H9 (cell line): ENCODE data around the gene FHIP2A. TPM values are rescaled to one million over a fixed set of nuclear protein-coding genes. Genes with fewer than 3 reads are reported as not detected.

Experiments used
- DNase-seq: peaks from one replicate; pipeline ENCODE4 v3.0.0-alpha.2; 2017
- H2AFZ ChIP-seq: one replicate; pipeline ENCODE4 v1.6.1; 2013; ENCODE audit warnings: mild to moderate bottlenecking, low read length, control low read depth, moderate library complexity
- H2AK5ac ChIP-seq: 2 replicates; pipeline ENCODE4 v1.6.1; 2013; ENCODE audit warnings: low read length, control low read depth, mixed read lengths; ENCODE audit not compliant: insufficient read length
- H2BK120ac ChIP-seq: one replicate; pipeline ENCODE4 v1.6.1; 2013; ENCODE audit warnings: low read depth, mild to moderate bottlenecking, low read length, control low read depth, inconsistent platforms; ENCODE audit not compliant: poor library complexity, severe bottlenecking
- H2BK12ac ChIP-seq: 2 replicates; pipeline ENCODE4 v1.6.1; 2013; ENCODE audit warnings: low read length, control low read depth, mixed read lengths, low read depth; ENCODE audit not compliant: insufficient read length
- H2BK15ac ChIP-seq: 2 replicates; pipeline ENCODE4 v1.6.1; 2013; ENCODE audit warnings: low read depth, low read length, control low read depth
- H2BK20ac ChIP-seq: one replicate; pipeline ENCODE4 v1.6.1; 2013; ENCODE audit warnings: low read depth, mild to moderate bottlenecking, low read length, control low read depth, inconsistent platforms; ENCODE audit not compliant: poor library complexity, severe bottlenecking
- H2BK5ac ChIP-seq: 2 replicates; pipeline ENCODE4 v1.6.1; 2013; ENCODE audit warnings: low read length, control low read depth, mixed read lengths; ENCODE audit not compliant: insufficient read length
- H3K14ac ChIP-seq: 2 replicates; pipeline ENCODE4 v1.6.1; 2013; ENCODE audit warnings: low read length, control low read depth; ENCODE audit not compliant: insufficient read depth
- H3K18ac ChIP-seq: 2 replicates; pipeline ENCODE4 v1.6.1; 2013; ENCODE audit warnings: low read depth, mild to moderate bottlenecking, mixed read lengths, low read length, control low read depth; ENCODE audit not compliant: insufficient read length
- H3K23ac ChIP-seq: 2 replicates; pipeline ENCODE4 v1.6.1; 2013; ENCODE audit warnings: low read length, control low read depth, mixed read lengths, low read depth; ENCODE audit not compliant: insufficient read length
- H3K23me2 ChIP-seq: 2 replicates; pipeline ENCODE4 v1.6.1; 2013; ENCODE audit warnings: low read depth, mild to moderate bottlenecking, mixed read lengths, low read length, control low read depth; ENCODE audit not compliant: insufficient read length, poor library complexity, severe bottlenecking
- H3K27ac ChIP-seq: 2 replicates; pipeline ENCODE4 v1.5.1; 2013; ENCODE audit warnings: low read length, control low read depth, mixed read lengths, low read depth; ENCODE audit not compliant: insufficient read length
- H3K27me3 ChIP-seq: 2 replicates; pipeline ENCODE4 v1.6.1; 2013; ENCODE audit warnings: low read length, control low read depth, inconsistent platforms; ENCODE audit not compliant: insufficient read depth
- H3K4ac ChIP-seq: 2 replicates; pipeline ENCODE4 v1.6.1; 2013; ENCODE audit warnings: low read depth, mild to moderate bottlenecking, control low read depth, inconsistent platforms, low read length, moderate library complexity
- H3K4me1 ChIP-seq: 2 replicates; pipeline ENCODE4 v1.6.1; 2013; ENCODE audit warnings: low read length, control low read depth, inconsistent platforms; ENCODE audit not compliant: insufficient read depth
- H3K4me2 ChIP-seq: 2 replicates; pipeline ENCODE4 v1.6.1; 2013; ENCODE audit warnings: low read length, control low read depth, mixed read lengths; ENCODE audit not compliant: insufficient read length, insufficient read depth
- H3K56ac ChIP-seq: 2 replicates; pipeline ENCODE4 v1.6.1; 2013; ENCODE audit warnings: low read depth, mild to moderate bottlenecking, mixed read lengths, low read length, control low read depth; ENCODE audit not compliant: insufficient read length
- H3K79me1 ChIP-seq: 2 replicates; pipeline ENCODE4 v1.6.1; 2013; ENCODE audit warnings: low read depth, mild to moderate bottlenecking, moderate library complexity, low read length, control low read depth, inconsistent platforms; ENCODE audit not compliant: insufficient read depth, poor library complexity, severe bottlenecking
- H3K79me2 ChIP-seq: 2 replicates; pipeline ENCODE4 v1.6.1; 2013; ENCODE audit warnings: low read length, control low read depth, inconsistent platforms; ENCODE audit not compliant: insufficient read depth
- H3K9ac ChIP-seq: 2 replicates; pipeline ENCODE4 v1.6.1; 2013; ENCODE audit warnings: low read length, control low read depth, mixed read lengths; ENCODE audit not compliant: insufficient read length; ENCODE audit errors: extremely low read depth
- H3K9me3 ChIP-seq: one replicate; pipeline ENCODE4 v1.6.1; 2013; ENCODE audit warnings: low read depth, low read length, inconsistent platforms; ENCODE audit not compliant: control insufficient read depth
- H3T11ph ChIP-seq: one replicate; pipeline ENCODE4 v1.6.1; 2013; ENCODE audit warnings: mild to moderate bottlenecking, low read length, control low read depth, inconsistent platforms
- H4K20me1 ChIP-seq: one replicate; pipeline ENCODE4 v1.6.1; 2013; ENCODE audit not compliant: control insufficient read depth, insufficient read length, insufficient read depth
- H4K5ac ChIP-seq: 2 replicates; pipeline ENCODE4 v1.6.1; 2013; ENCODE audit warnings: low read depth, mild to moderate bottlenecking, mixed read lengths, low read length, control low read depth; ENCODE audit not compliant: insufficient read length
- H4K8ac ChIP-seq: replicated peaks from 2 replicates; pipeline ENCODE4 v1.6.1; 2013; ENCODE audit warnings: low read length, control low read depth, mixed read lengths, low read depth; ENCODE audit not compliant: insufficient read length
- H4K91ac ChIP-seq: 2 replicates; pipeline ENCODE4 v1.6.1; 2013; ENCODE audit warnings: low read depth, mild to moderate bottlenecking, moderate library complexity, mixed read lengths, low read length, control low read depth; ENCODE audit not compliant: insufficient read length
- H3K27ac Mint-ChIP-seq, 3 experiments: 2 replicates in 2 of 3; 3 replicates in 1 of 3; pipeline ENCODE4 v1.8.0; 2020 to 2021; ENCODE audit warnings: mixed read lengths in 3 of 3, mild to moderate bottlenecking in 1 of 3, moderate library complexity in 1 of 3
- H3K27me3 Mint-ChIP-seq: 2 replicates; pipeline ENCODE4 v1.8.0; 2021; ENCODE audit warnings: low read depth, mild to moderate bottlenecking, moderate library complexity, mixed read lengths
- H3K36me3 Mint-ChIP-seq, 3 experiments: 2 replicates in 2 of 3; 3 replicates in 1 of 3; pipeline ENCODE4 v1.8.0; 2020 to 2021; ENCODE audit warnings: low read depth in 3 of 3, mixed read lengths in 3 of 3; ENCODE audit not compliant: insufficient read depth in 1 of 3
- H3K4me1 Mint-ChIP-seq, 2 experiments: 2 replicates each; pipeline ENCODE4 v1.8.0; 2020; ENCODE audit warnings: mixed read lengths in 2 of 2
- H3K4me3 Mint-ChIP-seq, 2 experiments: 2 replicates in 1 of 2; 3 replicates in 1 of 2; pipeline ENCODE4 v1.8.0; 2020 to 2021; ENCODE audit warnings: mild to moderate bottlenecking in 2 of 2, mixed read lengths in 2 of 2, moderate library complexity in 1 of 2
- H3K9me3 Mint-ChIP-seq, 2 experiments: 2 replicates in 1 of 2; 3 replicates in 1 of 2; pipeline ENCODE4 v1.8.0; 2020; ENCODE audit warnings: mild to moderate bottlenecking in 2 of 2, mixed read lengths in 2 of 2, moderate library complexity in 1 of 2
- CTCF ChIP-seq: fragments of 200-600 bp; sonication (generic); conservative IDR thresholded peaks from 3 replicates; pipeline ENCODE4 v1.8.0; 2021; ENCODE audit warnings: antibody characterized with exemption, mild to moderate bottlenecking
- WGBS: extraction: QIAGEN DNeasy Blood & Tissue Kit; methylation state at CpG from one replicate; pipeline ENCODE4 v1.1.7; 2013; ENCODE audit warnings: missing lambda C conversion rate, low lambda C conversion rate, mixed read lengths; ENCODE audit not compliant: insufficient read length; ENCODE audit errors: extremely low coverage; 5-methylcytosine and 5-hydroxymethylcytosine counted together
- total RNA-seq: library from RNA; stranded (reverse); gene quantifications from 2 replicates; pipeline ENCODE4 v1.2.1, GENCODE V29; 2021

FHIP2A gene
- total RNA-seq, 1 experiment from 2014 or later: 14.8 TPM

- no peak overlapping the region for H3K27ac ChIP-seq
- H3K27me3 Mint-ChIP-seq: no peaks in the 10 kb centered on the region
- H4K20me1 ChIP-seq: no peaks in the 10 kb centered on the region
- H2AFZ ChIP-seq: no peak overlapping the region
- TF ChIP-seq CTCF: no peak
- no peak overlapping the region for H3K9ac ChIP-seq
- no peak overlapping the region for H2BK120ac ChIP-seq
- no peak overlapping the region for H3T11ph ChIP-seq
- no peaks in the 10 kb centered on the region for H3K9me3 ChIP-seq
- H2BK12ac ChIP-seq: no peak overlapping the region
- H3K4me1 ChIP-seq: no peaks in the 10 kb centered on the region; the same call in 1 of the 2 replicates
- no peak overlapping the region for H3K18ac ChIP-seq
- no peaks in the 10 kb centered on the region; a peak in 5 of 7 replicates for H3K36me3 Mint-ChIP-seq
- H3K27ac Mint-ChIP-seq: peak overlapping the region in 1 of 3 experiments; percentile 34; a peak in 1 of 7 replicates
- H4K91ac ChIP-seq: no peak overlapping the region
- no peak overlapping the region for H3K56ac ChIP-seq
- no peak overlapping the region for H3K14ac ChIP-seq
- H3K4ac ChIP-seq: no peak overlapping the region
- H4K8ac ChIP-seq: no peak overlapping the region
- H3K79me1 ChIP-seq: no peaks in the 10 kb centered on the region
- no peak overlapping the region for H3K4me3 Mint-ChIP-seq
- H2BK15ac ChIP-seq: no peak overlapping the region
- no peak overlapping the region for H4K5ac ChIP-seq
- no peak overlapping the region for H2BK5ac ChIP-seq
- DNase-seq: no peak
- no peak overlapping the region for H2BK20ac ChIP-seq
- H3K27me3 ChIP-seq: no peaks in the 10 kb centered on the region
- H3K9me3 Mint-ChIP-seq: no peaks in the 10 kb centered on the region
- H3K4me1 Mint-ChIP-seq: peaks cover 24 to 28% of the 10 kb centered on the region in 2 experiments
- no peaks in the 10 kb centered on the region for H3K23me2 ChIP-seq
- H3K23ac ChIP-seq: no peak overlapping the region
- WGBS: no CpG with 5 or more reads among the region's 4 CpGs
- no peak overlapping the region for H2AK5ac ChIP-seq
- H3K4me2 ChIP-seq: no peak overlapping the region
- H3K79me2 ChIP-seq: peaks cover 2% of the 10 kb centered on the region; the same call in 1 of the 2 replicates
Measured at GRCh38 chr10:114825513-114826253, 4.1 kb downstream of the FHIP2A start.
